GM19239 (cell line): ENCODE results near the gene KCNJ2.

Experiments
- DNase-seq: peaks from one replicate; pipeline ENCODE4 v3.0.0; 2011; ENCODE audit warnings: low spot score; ENCODE audit not compliant: insufficient read length
- FAIRE-seq: peaks from 2 replicates; lab custom pipeline; 2011; peaks lifted over from hg19 to GRCh38; lab: Jason Lieb, UNC

The KCNJ2 gene

GRCh38 chr17:70195091-70195490, 25.8 kb downstream of the KCNJ2 start:
- no peak for FAIRE-seq
- DNase-seq: no peak

- DNase-seq (no peak), FAIRE-seq (no peak)
Observed at GRCh38 chr17:70201872-70202419, 32.6 kb downstream of the KCNJ2 start.

- FAIRE-seq (no peak), DNase-seq (no peak)
Observed at GRCh38 chr17:70202840-70203239, 33.5 kb downstream of the KCNJ2 start.

- DNase-seq (no peak), FAIRE-seq (no peak)
Observed at GRCh38 chr17:70204431-70204830, 35.1 kb downstream of the KCNJ2 start.

- no peak for FAIRE-seq
- DNase-seq: no peak
Observed at GRCh38 chr17:70205401-70205800, 36.1 kb downstream of the KCNJ2 start.

- DNase-seq (no peak), FAIRE-seq (no peak)
Observed at GRCh38 chr17:70206361-70207010, 37.2 kb downstream of the KCNJ2 start.

GRCh38 chr17:70207184-70207583, 37.9 kb downstream of the KCNJ2 start:
- DNase-seq (no peak), FAIRE-seq (no peak)

- FAIRE-seq (no peak), DNase-seq (no peak)
Observed at GRCh38 chr17:70208080-70208794, 38.9 kb downstream of the KCNJ2 start.

GRCh38 chr17:70208825-70209555, 39.7 kb downstream of the KCNJ2 start:
- DNase-seq (no peak), FAIRE-seq (no peak)

- FAIRE-seq: no peak
Observed at GRCh38 chr17:70215656-70216055, 46.3 kb downstream of the KCNJ2 start.

GRCh38 chr17:70217571-70217970, 48.2 kb downstream of the KCNJ2 start:
- FAIRE-seq (no peak), DNase-seq (no peak)

More at GRCh38 chr17:70215656-70216055, 46.3 kb downstream of the KCNJ2 start:
- DNase-seq: no peak

- FAIRE-seq (no peak), DNase-seq (no peak)
Observed at GRCh38 chr17:70225276-70225675, 55.9 kb downstream of the KCNJ2 start.
